RPMI7951 (cell line): Measurements from ENCODE around the gene HCST. TPM values are rescaled to one million over a fixed set of nuclear protein-coding genes. Genes with fewer than 3 reads are reported as not detected.

ENCODE experiments used
- DNase-seq: peaks from one replicate; pipeline ENCODE4 v3.0.0-alpha.2; 2012; ENCODE audit warnings: low read depth
- total RNA-seq: library from RNA; depleted of rRNA; stranded (reverse); fragments of >200 nt; shearing (Covaris generic); gene quantifications from 2 replicates; pipeline ENCODE4 v1.2.3, GENCODE V29; 2014; rRNA removed

Gene HCST
- total RNA-seq, 1 experiment from 2014 or later = 1.9 TPM

GRCh38 chr19:35937345-35938281, 35.3 kb downstream of the HCST start:
- no peak for DNase-seq

GRCh38 chr19:35938282-35939224, 36.2 kb downstream of the HCST start:
- no peak for DNase-seq

GRCh38 chr19:35939307-35940077, 37.2 kb downstream of the HCST start:
- DNase-seq = no peak

- DNase-seq = no peak
These were observed 37.9 kb downstream of the HCST start for GRCh38 chr19:35940078-35940775.

- no peak for DNase-seq
These were observed 38.5 kb downstream of the HCST start for GRCh38 chr19:35940839-35941238.

- DNase-seq = no peak
These were observed 39.9 kb downstream of the HCST start for GRCh38 chr19:35942235-35942634.

- DNase-seq = no peak
These were observed 41.3 kb downstream of the HCST start for GRCh38 chr19:35943321-35944301.

- no peak for DNase-seq
These were observed 42.2 kb downstream of the HCST start for GRCh38 chr19:35944556-35944955.

- no peak for DNase-seq
These were observed 42.9 kb downstream of the HCST start for GRCh38 chr19:35945121-35945790.

- DNase-seq = no peak
These were observed 43.9 kb downstream of the HCST start for GRCh38 chr19:35946203-35946602.

GRCh38 chr19:35949131-35949530, 46.8 kb downstream of the HCST start:
- DNase-seq = peak; percentile 20

Other genes starting within 250 kb of the HCST start
- gene UPK1A, start 236.0 kb upstream of the HCST start, total RNA-seq = 0.29 TPM in 1 of 2 replicates, not detected in the other
- not detected in 2 replicates for gene ZBTB32, start 198.0 kb upstream of the HCST start, total RNA-seq
- 6.8 and 7.4 TPM in 2 replicates for gene KMT2B, start 184.5 kb upstream of the HCST start, total RNA-seq
- 4.2 and 6.8 TPM in 2 replicates for gene IGFLR1, start 160.1 kb upstream of the HCST start, total RNA-seq
- gene U2AF1L4, start 157.1 kb upstream of the HCST start, total RNA-seq = 9.4 and 20.5 TPM in 2 replicates
- 130 and 159 TPM in 2 replicates for gene PSENEN, start 156.9 kb upstream of the HCST start, total RNA-seq
- gene LIN37, start 154.0 kb upstream of the HCST start, total RNA-seq = 22.0 and 22.3 TPM in 2 replicates
- 0.10 TPM in 1 of 2 replicates, not detected in the other for gene HSPB6, start 145.5 kb upstream of the HCST start, total RNA-seq
- 8.4 and 10.7 TPM in 2 replicates for gene PROSER3, start 144.4 kb upstream of the HCST start, total RNA-seq
- gene ARHGAP33, start 127.0 kb upstream of the HCST start, total RNA-seq = 2.3 and 5.0 TPM in 2 replicates
- not detected in 2 replicates for gene PRODH2, start 89.7 kb upstream of the HCST start, total RNA-seq
- not detected in 2 replicates for gene NPHS1, start 50.0 kb upstream of the HCST start, total RNA-seq
- 0.10 TPM in 1 of 2 replicates, not detected in the other for gene KIRREL2, start 45.6 kb upstream of the HCST start, total RNA-seq
- gene APLP1, start 34.0 kb upstream of the HCST start, total RNA-seq = 15.3 and 18.9 TPM in 2 replicates
- 3.7 and 7.1 TPM in 2 replicates for gene NFKBID, start 2.0 kb upstream of the HCST start, total RNA-seq
- not detected in 2 replicates for gene TYROBP, start 5.8 kb downstream of the HCST start, total RNA-seq
- 4.2 and 5.5 TPM in 2 replicates for gene LRFN3, start 33.8 kb downstream of the HCST start, total RNA-seq
- 25.8 and 34.0 TPM in 2 replicates for gene SDHAF1, start 92.7 kb downstream of the HCST start, total RNA-seq
- gene SYNE4, start 106.3 kb downstream of the HCST start, total RNA-seq = not detected in 2 replicates
- gene ALKBH6, start 111.7 kb downstream of the HCST start, total RNA-seq = 34.1 and 39.8 TPM in 2 replicates
- 1.7 and 2.0 TPM in 2 replicates for gene CLIP3, start 130.3 kb downstream of the HCST start, total RNA-seq
- gene THAP8, start 151.8 kb downstream of the HCST start, total RNA-seq = 5.4 and 5.9 TPM in 2 replicates
- gene WDR62, start 152.4 kb downstream of the HCST start, total RNA-seq = 16.1 and 17.0 TPM in 2 replicates
- gene OVOL3, start 208.6 kb downstream of the HCST start, total RNA-seq = not detected in 2 replicates
- gene POLR2I, start 212.3 kb downstream of the HCST start, total RNA-seq = 137 and 167 TPM in 2 replicates
- gene TBCB, start 212.9 kb downstream of the HCST start, total RNA-seq = 317 and 522 TPM in 2 replicates
- 526 and 543 TPM in 2 replicates for gene CAPNS1, start 237.5 kb downstream of the HCST start, total RNA-seq
- 6.1 and 7.0 TPM in 2 replicates for gene COX7A1, start 249.9 kb downstream of the HCST start, total RNA-seq